OCI-LY3 (cell line): Measurements from ENCODE around the gene CLK2.

ENCODE experiments used
- H2AFZ ChIP-seq: fragments of 200-600, 300-600 bp; shearing (Covaris generic); 2 replicates; pipeline ENCODE4 v1.6.0; 2014; ENCODE audit warnings: antibody characterized with exemption, low read depth, low read length
- H3K27ac ChIP-seq: fragments of 200-600, 300-600 bp; sonication (generic); 2 replicates; pipeline ENCODE4 v1.5.1; 2014; ENCODE audit warnings: mild to moderate bottlenecking, low read length, moderate library complexity, mixed read lengths
- H3K27me3 ChIP-seq: fragments of 200-600, 300-600 bp; sonication (generic); 2 replicates; pipeline ENCODE4 v1.6.1; 2014; ENCODE audit warnings: low read depth, low read length, mixed read lengths
- H3K36me3 ChIP-seq: fragments of 200-600, 300-600 bp; sonication (generic); replicated peaks from 2 replicates; pipeline ENCODE3; 2014; ENCODE audit warnings: low read depth, low read length, mixed read lengths
- H3K4me1 ChIP-seq: fragments of 300-600, 200-600 bp; sonication (generic); 2 replicates; pipeline ENCODE4 v1.6.1; 2014; ENCODE audit warnings: low read length, mixed read lengths
- H3K4me2 ChIP-seq: fragments of 200-600, 300-600 bp; sonication (generic); 2 replicates; pipeline ENCODE4 v1.6.1; 2014; ENCODE audit warnings: low read length, mixed read lengths
- H3K4me3 ChIP-seq: fragments of 300-600, 200-600 bp; sonication (generic); 2 replicates; pipeline ENCODE4 v1.5.1; 2014; ENCODE audit warnings: antibody characterized with exemption, mild to moderate bottlenecking, low read length, moderate library complexity
- H3K79me2 ChIP-seq: fragments of 300-600, 200-600 bp; shearing (Covaris generic); 2 replicates; pipeline ENCODE4 v1.6.1; 2014; ENCODE audit warnings: mild to moderate bottlenecking, low read length, mixed read lengths
- H3K9ac ChIP-seq: fragments of 300-600, 200-600 bp; shearing (Covaris generic); 2 replicates; pipeline ENCODE4 v1.6.0; 2014; ENCODE audit warnings: mild to moderate bottlenecking, low read length, moderate library complexity
- H3K9me3 ChIP-seq: fragments of 200-600, 300-600 bp; shearing (Covaris generic); 2 replicates; pipeline ENCODE4 v1.6.1; 2014; ENCODE audit warnings: low read length, mixed read lengths; ENCODE audit not compliant: insufficient read depth
- H4K20me1 ChIP-seq: fragments of 200-600, 300-600 bp; sonication (generic); 2 replicates; pipeline ENCODE4 v1.6.1; 2016; ENCODE audit warnings: low read length, mixed read lengths; ENCODE audit not compliant: insufficient read depth
- EZH2phosphoT487 ChIP-seq: fragments of 200-600 bp; shearing (Covaris generic); IDR thresholded peaks from 2 replicates; pipeline ENCODE4 v1.6.1; 2018; ENCODE audit warnings: antibody characterized with exemption, mixed run types, low read depth
- TF ChIP-seq, protein P1 (sequence below): fragments of 200-600, 300-600 bp; sonication (generic); IDR thresholded peaks from 2 replicates; pipeline ENCODE4 v1.5.1; 2014; ENCODE audit warnings: antibody characterized with exemption, low read length, low read depth

Gene CLK2

DNA sequence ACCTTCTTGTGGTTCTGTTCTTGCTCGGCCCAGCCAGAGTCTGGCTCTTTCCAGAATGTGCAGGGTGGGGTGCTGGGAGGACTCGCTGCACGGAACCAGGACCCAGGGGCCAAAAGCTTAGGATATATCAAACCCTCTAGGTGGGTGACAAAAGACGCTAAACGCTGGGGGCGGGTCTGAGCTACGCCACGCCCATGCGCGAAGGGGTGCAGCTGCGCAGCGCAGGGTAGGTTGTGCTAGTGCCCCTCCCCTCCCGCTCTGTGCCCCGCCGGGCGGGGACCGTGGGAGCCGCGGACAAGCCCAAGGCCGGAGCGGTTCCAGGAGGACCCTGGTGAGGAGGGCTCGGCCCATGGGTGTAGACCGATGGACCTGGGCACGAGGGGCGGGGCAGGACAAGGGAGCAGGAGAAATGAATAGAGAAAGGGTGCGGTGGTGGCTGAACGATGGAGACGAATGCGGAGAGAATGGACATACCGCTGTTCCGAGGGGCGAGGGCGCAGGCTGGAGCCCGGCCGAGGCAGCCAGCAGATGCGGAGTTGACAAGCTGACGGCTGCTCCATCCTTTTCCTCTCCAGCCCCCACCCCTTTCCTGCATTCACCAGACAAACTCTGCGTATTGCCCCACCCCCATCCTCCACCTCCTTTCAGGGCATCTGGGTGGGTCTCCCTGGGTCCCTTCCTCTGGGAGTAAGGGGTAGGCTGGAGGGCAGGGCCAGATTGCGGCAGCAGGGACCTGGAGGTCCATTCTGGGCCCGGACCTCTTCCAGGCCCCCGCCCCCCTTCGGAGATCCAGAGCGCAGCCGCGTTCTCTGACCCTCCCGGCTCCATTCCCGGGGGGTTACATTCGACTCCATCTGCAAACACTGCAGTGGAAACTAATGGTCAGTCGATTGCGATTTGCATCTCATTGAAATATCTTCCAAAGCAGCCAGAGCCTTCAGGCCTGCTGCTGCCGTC, 47.6 kb upstream of the CLK2 start, which contains the start of gene RUSC1:
RUSC1 (plus strand) TSS at position 234 of the 957 bp plus-strand sequence. CDS start 880 bp downstream, outside the sequence.
- H4K20me1 ChIP-seq = peaks cover 36% of the 10 kb centered on the region
- TF ChIP-seq EZH2phosphoT487 = no peak
- TF ChIP-seq, protein P1, sequence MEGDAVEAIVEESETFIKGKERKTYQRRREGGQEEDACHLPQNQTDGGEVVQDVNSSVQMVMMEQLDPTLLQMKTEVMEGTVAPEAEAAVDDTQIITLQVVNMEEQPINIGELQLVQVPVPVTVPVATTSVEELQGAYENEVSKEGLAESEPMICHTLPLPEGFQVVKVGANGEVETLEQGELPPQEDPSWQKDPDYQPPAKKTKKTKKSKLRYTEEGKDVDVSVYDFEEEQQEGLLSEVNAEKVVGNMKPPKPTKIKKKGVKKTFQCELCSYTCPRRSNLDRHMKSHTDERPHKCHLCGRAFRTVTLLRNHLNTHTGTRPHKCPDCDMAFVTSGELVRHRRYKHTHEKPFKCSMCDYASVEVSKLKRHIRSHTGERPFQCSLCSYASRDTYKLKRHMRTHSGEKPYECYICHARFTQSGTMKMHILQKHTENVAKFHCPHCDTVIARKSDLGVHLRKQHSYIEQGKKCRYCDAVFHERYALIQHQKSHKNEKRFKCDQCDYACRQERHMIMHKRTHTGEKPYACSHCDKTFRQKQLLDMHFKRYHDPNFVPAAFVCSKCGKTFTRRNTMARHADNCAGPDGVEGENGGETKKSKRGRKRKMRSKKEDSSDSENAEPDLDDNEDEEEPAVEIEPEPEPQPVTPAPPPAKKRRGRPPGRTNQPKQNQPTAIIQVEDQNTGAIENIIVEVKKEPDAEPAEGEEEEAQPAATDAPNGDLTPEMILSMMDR = no peak
- H3K27ac ChIP-seq = no peak within 1 kb of the TSS
- no peaks in the 10 kb centered on the region for H3K27me3 ChIP-seq
- H2AFZ ChIP-seq = no peak within 1 kb of the TSS
- peaks cover 45% of the 10 kb centered on the region for H3K36me3 ChIP-seq
- H3K79me2 ChIP-seq = no peaks in the 10 kb centered on the region
- H3K4me3 ChIP-seq = no peak within 1 kb of the TSS
- no peak within 1 kb of the TSS for H3K4me2 ChIP-seq
- H3K9ac ChIP-seq = no peak within 1 kb of the TSS
- no peaks in the 10 kb centered on the region for H3K9me3 ChIP-seq
- H3K4me1 ChIP-seq = peaks cover 19% of the 10 kb centered on the region

- peaks cover 45% of the 10 kb centered on the region for H3K36me3 ChIP-seq
- H3K4me3 ChIP-seq = no peak overlapping the region
- no peak overlapping the region for H3K27ac ChIP-seq
- H3K9me3 ChIP-seq = no peaks in the 10 kb centered on the region
- peaks cover 20% of the 10 kb centered on the region for H3K4me1 ChIP-seq
- no peak overlapping the region for H2AFZ ChIP-seq
- no peaks in the 10 kb centered on the region for H3K79me2 ChIP-seq
- TF ChIP-seq, protein P1 = no peak
- no peak for TF ChIP-seq EZH2phosphoT487
- H4K20me1 ChIP-seq = peaks cover 36% of the 10 kb centered on the region
- H3K4me2 ChIP-seq = no peak overlapping the region
- H3K9ac ChIP-seq = no peak overlapping the region
- no peaks in the 10 kb centered on the region for H3K27me3 ChIP-seq
Measured at GRCh38 chr1:155320252-155320651, 46.9 kb upstream of the CLK2 start.

GRCh38 chr1:155319536-155319935, 46.2 kb upstream of the CLK2 start:
- no peak overlapping the region for H3K4me3 ChIP-seq
- H3K27ac ChIP-seq = no peak overlapping the region
- no peaks in the 10 kb centered on the region for H3K9me3 ChIP-seq
- H3K4me1 ChIP-seq = peaks cover 23% of the 10 kb centered on the region
- H2AFZ ChIP-seq = no peak overlapping the region
- H3K9ac ChIP-seq = no peak overlapping the region
- H3K27me3 ChIP-seq = no peaks in the 10 kb centered on the region
- peaks cover 36% of the 10 kb centered on the region for H4K20me1 ChIP-seq
- peaks cover 50% of the 10 kb centered on the region for H3K36me3 ChIP-seq
- no peak overlapping the region for H3K4me2 ChIP-seq
- peaks cover 5% of the 10 kb centered on the region for H3K79me2 ChIP-seq
- no peak for TF ChIP-seq EZH2phosphoT487
- TF ChIP-seq, protein P1 = no peak

DNA sequence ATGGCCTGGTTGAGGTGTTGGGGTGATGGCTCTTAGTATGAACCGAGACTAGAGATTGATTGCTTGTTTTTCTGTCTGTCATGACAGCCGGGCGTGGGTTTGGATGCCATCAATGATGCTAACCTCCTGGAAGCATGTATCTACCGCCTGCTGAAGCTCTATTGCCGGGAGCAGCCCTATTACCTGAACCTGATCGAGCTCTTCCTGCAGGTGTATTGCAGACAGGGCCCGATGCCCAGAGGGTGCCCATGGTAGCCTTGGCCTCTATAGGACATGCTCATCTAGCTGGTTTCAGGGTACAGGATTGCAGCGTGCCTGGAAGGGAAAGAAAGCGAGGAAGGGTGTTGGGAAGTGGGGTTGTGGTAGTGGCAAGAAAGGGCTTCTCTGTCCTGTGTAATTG, 44.8 kb upstream of the CLK2 start:
- Histone ChIP-seq H3K4me2 (no peak overlapping the region), H3K4me1 (peaks cover 23% of the 10 kb centered on the region), H3K36me3 (peaks cover 59% of the 10 kb centered on the region), H4K20me1 (peaks cover 42% of the 10 kb centered on the region), H3K27ac (no peak overlapping the region), H2AFZ (no peak overlapping the region), H3K79me2 (peaks cover 16% of the 10 kb centered on the region), H3K4me3 (no peak overlapping the region), H3K27me3 (no peaks in the 10 kb centered on the region), H3K9ac (no peak overlapping the region), H3K9me3 (no peaks in the 10 kb centered on the region)
- TF ChIP-seq, protein P1 = no peak
- TF ChIP-seq EZH2phosphoT487 = no peak
